GM19328 (cell line): ENCODE results near the gene ARL8A.
"Not testable (repeated sequence)": the region's sequence is repeated elsewhere in the genome, so short reads cannot be mapped to it uniquely, and the experiment has no call there.

ENCODE experiments used
- ATAC-seq: cut with Tn5 transposase; IDR thresholded peaks from one replicate; pipeline ENCODE4 v1.9.1; 2021; ENCODE audit warnings: mild to moderate bottlenecking, moderate library complexity; ENCODE audit not compliant: unreplicated experiment

The ARL8A gene

GRCh38 chr1:202121006-202121405 is 23.5 kb downstream of the ARL8A start:
- ATAC-seq: no peak

GRCh38 chr1:202117898-202118371 is 26.6 kb downstream of the ARL8A start:
- no peak for ATAC-seq

- ATAC-seq: no peak
These were observed 28.2 kb downstream of the ARL8A start for GRCh38 chr1:202116287-202116686.

- ATAC-seq: no peak
These were observed 30.7 kb downstream of the ARL8A start for GRCh38 chr1:202113690-202114300.

- ATAC-seq: no peak
These were observed 31.5 kb downstream of the ARL8A start for GRCh38 chr1:202112859-202113689.

GRCh38 chr1:202111589-202111988 is 32.9 kb downstream of the ARL8A start:
- not testable (repeated sequence) for ATAC-seq

GRCh38 chr1:202110977-202111376 is 33.6 kb downstream of the ARL8A start:
- no peak for ATAC-seq

GRCh38 chr1:202107801-202108731 is 36.5 kb downstream of the ARL8A start:
- ATAC-seq: no peak

GRCh38 chr1:202107321-202107761 is 37.2 kb downstream of the ARL8A start:
- no peak for ATAC-seq

- no peak for ATAC-seq
These were observed 37.9 kb downstream of the ARL8A start for GRCh38 chr1:202106340-202107254.

- ATAC-seq: no peak
These were observed 38.8 kb downstream of the ARL8A start for GRCh38 chr1:202105571-202106339.

GRCh38 chr1:202104073-202104472 is 40.5 kb downstream of the ARL8A start:
- ATAC-seq: no peak

- no peak for ATAC-seq
These were observed 43.4 kb downstream of the ARL8A start for GRCh38 chr1:202101184-202101583.

GRCh38 chr1:202093858-202094257 is 50.7 kb downstream of the ARL8A start:
- ATAC-seq: no peak

GRCh38 chr1:202090994-202091393 is 53.5 kb downstream of the ARL8A start:
- ATAC-seq: no peak

GRCh38 chr1:202088206-202088605 is 56.3 kb downstream of the ARL8A start:
- ATAC-seq: no peak

GRCh38 chr1:202086579-202087350 is 57.8 kb downstream of the ARL8A start:
- ATAC-seq: no peak

GRCh38 chr1:202085682-202086373 is 58.7 kb downstream of the ARL8A start:
- ATAC-seq: no peak
